Measurements from ENCODE around the gene CREBBP. TPM values are rescaled to one million over a fixed set of nuclear protein-coding genes. Genes with fewer than 3 reads are reported as not detected.

CREBBP gene
- polyA plus RNA-seq, 2 of the 4 experiments (the other 2 are of a cell fraction) = 8.0 to 13.4 TPM

- Histone ChIP-seq H3K4me1 (no peaks in the 10 kb centered on the region), H3K4me2 (no peak overlapping the region), H3K27ac (no peak overlapping the region), H3K4me3 (no peak overlapping the region), H3K9me3 (no peaks in the 10 kb centered on the region)
- ATAC-seq (no peak), DNase-seq (ENCODE audit: low read depth in 1 of 2, low spot score in 1 of 2) (no peak), FAIRE-seq (no peak)
- TF ChIP-seq BCL3 (IDR thresholded peaks at IDR 0.05) (no peak), HDAC2 (IDR thresholded peaks at IDR 0.05) (no peak)
- WGBS (ENCODE audit: missing lambda C conversion rate) = 98% methylated on average over 3 of the region's 3 CpGs
- ChIA-PET POLR2A (no interaction called here), CTCF (interaction anchor here (1.6 to 2.4 kb wide), 2 partner anchors 8 to 10 kb away, joined by 5 to 10 read pairs; no protein-coding TSS in a partner anchor)
Measured at GRCh38 chr16:3681206-3681605, 199.3 kb downstream of the CREBBP start.

GRCh38 chr16:3677994-3678393 lies 202.5 kb downstream of the CREBBP start:
- H3K4me3 ChIP-seq = no peak overlapping the region
- FAIRE-seq (no peak), DNase-seq (ENCODE audit: low read depth in 1 of 2, low spot score in 1 of 2) (no peak), ATAC-seq (no peak)
- TF ChIP-seq MAX (IDR thresholded peaks at IDR 0.05) (no peak), HDAC2 (IDR thresholded peaks at IDR 0.05) (no peak), RFX5 (IDR thresholded peaks at IDR 0.05) (no peak), HEYL (CRISPR knock-in tag; IDR thresholded peaks at IDR 0.05) (no peak), EHMT2 (IDR thresholded peaks at IDR 0.05; ENCODE audit: low read depth) (no peak), REST (IDR thresholded peaks at IDR 0.05) (no peak), POLR2A (IDR thresholded peaks at IDR 0.05; ENCODE audit: low read length) (no peak), RCOR1 (IDR thresholded peaks at IDR 0.05; ENCODE audit: low read depth, low read length) (no peak), KDM5A (IDR thresholded peaks at IDR 0.05) (no peak), POLR2AphosphoS2 (conservative IDR thresholded peaks at IDR 0.05; ENCODE audit: low read length) (no peak), NR3C1 (IDR thresholded peaks at IDR 0.05) (no peak), BHLHE40 (IDR thresholded peaks at IDR 0.05; ENCODE audit: low read depth, low read length) (no peak), BCL3 (IDR thresholded peaks at IDR 0.05) (no peak)
- H3K27ac ChIP-seq = no peak overlapping the region
- no peaks in the 10 kb centered on the region for H3K4me1 ChIP-seq
- WGBS (ENCODE audit: missing lambda C conversion rate) = 93% methylated on average over 11 of the region's 11 CpGs
- no peaks in the 10 kb centered on the region for H3K9me3 ChIP-seq
- H3K4me2 ChIP-seq = no peak overlapping the region
- CTCF ChIA-PET = interaction anchor here (1.2 to 4.5 kb wide), 2 partner anchors 13 to 24 kb away, joined by 3 to 19 read pairs; no protein-coding TSS in a partner anchor
- POLR2A ChIA-PET = no interaction called here

- ChIA-PET POLR2A (no interaction called here), CTCF (interaction anchor here (1.1 to 4.5 kb wide), 3 partner anchors 15 to 31 kb away, joined by 3 to 19 read pairs (median 4); no protein-coding TSS in a partner anchor)
- ATAC-seq = no peak
- no peaks in the 10 kb centered on the region for H3K9me3 ChIP-seq
- no peak for FAIRE-seq
- no peaks in the 10 kb centered on the region for H3K4me1 ChIP-seq
- no peak for DNase-seq (ENCODE audit: low read depth in 1 of 2, low spot score in 1 of 2)
- 99% methylated on average over 17 of the region's 24 CpGs for WGBS (ENCODE audit: missing lambda C conversion rate)
- no peak overlapping the region for H3K4me2 ChIP-seq
- no peak overlapping the region for H3K27ac ChIP-seq
- no peak overlapping the region for H3K4me3 ChIP-seq
- no peak for TF ChIP-seq REST (IDR thresholded peaks at IDR 0.05)
- TF ChIP-seq E2F6 (IDR thresholded peaks at IDR 0.05; ENCODE audit: borderline replicate concordance, low read depth) = no peak
- no peak for TF ChIP-seq RAD21 (conservative IDR thresholded peaks at IDR 0.05 in 1 of 2, IDR thresholded peaks at IDR 0.05 in 1 of 2)
- TF ChIP-seq MAZ (IDR thresholded peaks at IDR 0.05; ENCODE audit: borderline replicate concordance, low read depth, low read length) = no peak
- TF ChIP-seq KDM5A (IDR thresholded peaks at IDR 0.05) = no peak
- TF ChIP-seq BHLHE40 (IDR thresholded peaks at IDR 0.05; ENCODE audit: low read depth, low read length) = no peak
- no peak for TF ChIP-seq EHMT2 (IDR thresholded peaks at IDR 0.05; ENCODE audit: low read depth)
- TF ChIP-seq NPAS2 (CRISPR knock-in tag; IDR thresholded peaks at IDR 0.05; ENCODE audit: borderline replicate concordance) = no peak
- TF ChIP-seq PHF8 (IDR thresholded peaks at IDR 0.05; ENCODE audit: borderline replicate concordance, low read depth) = no peak
- no peak for TF ChIP-seq ZFP36 (IDR thresholded peaks at IDR 0.05; ENCODE audit: borderline replicate concordance, partially characterized antibody)
- TF ChIP-seq ZC3H11A (IDR thresholded peaks at IDR 0.05) = no peak
- TF ChIP-seq HOXB5 (CRISPR knock-in tag; IDR thresholded peaks at IDR 0.05) = no peak
- no peak for TF ChIP-seq MAFK (IDR thresholded peaks at IDR 0.05; ENCODE audit: partially characterized antibody)
Measured at GRCh38 chr16:3675601-3676130, 204.8 kb downstream of the CREBBP start.

Data from A549 (cell line).